ENCODE results near the gene CASR.

Gene CASR

DNA sequence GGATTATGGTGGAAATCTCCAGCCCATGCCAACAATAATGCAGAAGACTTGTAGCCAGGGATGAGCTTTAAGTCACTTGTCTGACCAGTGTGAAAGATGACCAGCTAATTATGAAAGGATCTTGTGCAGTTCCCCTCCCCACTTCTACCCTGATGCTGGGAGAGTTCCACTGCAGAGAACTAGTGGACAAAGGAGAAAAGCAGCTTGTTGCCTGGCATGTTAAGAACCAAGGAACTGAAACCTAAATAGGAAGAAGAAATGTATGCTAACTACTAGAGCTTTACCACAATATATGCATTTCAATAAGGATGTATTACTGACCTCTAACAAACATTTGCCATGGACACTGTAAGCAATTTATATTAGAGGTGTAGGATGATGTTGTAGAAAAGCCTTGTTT is 89.4 kb downstream of the CASR start (continued):
- TF ChIP-seq, protein P1, sequence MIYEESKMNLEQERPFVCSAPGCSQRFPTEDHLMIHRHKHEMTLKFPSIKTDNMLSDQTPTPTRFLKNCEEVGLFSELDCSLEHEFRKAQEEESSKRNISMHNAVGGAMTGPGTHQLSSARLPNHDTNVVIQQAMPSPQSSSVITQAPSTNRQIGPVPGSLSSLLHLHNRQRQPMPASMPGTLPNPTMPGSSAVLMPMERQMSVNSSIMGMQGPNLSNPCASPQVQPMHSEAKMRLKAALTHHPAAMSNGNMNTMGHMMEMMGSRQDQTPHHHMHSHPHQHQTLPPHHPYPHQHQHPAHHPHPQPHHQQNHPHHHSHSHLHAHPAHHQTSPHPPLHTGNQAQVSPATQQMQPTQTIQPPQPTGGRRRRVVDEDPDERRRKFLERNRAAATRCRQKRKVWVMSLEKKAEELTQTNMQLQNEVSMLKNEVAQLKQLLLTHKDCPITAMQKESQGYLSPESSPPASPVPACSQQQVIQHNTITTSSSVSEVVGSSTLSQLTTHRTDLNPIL (CRISPR knock-in tag; IDR thresholded peaks at IDR 0.05; ENCODE audit: low read depth): no peak
- TF ChIP-seq ZFP30 (CRISPR knock-in tag; IDR thresholded peaks at IDR 0.05) (no peak), OSR1 (CRISPR knock-in tag; IDR thresholded peaks at IDR 0.05) (no peak), ZNF8 (CRISPR knock-in tag; IDR thresholded peaks at IDR 0.05) (no peak), ZFP3 (CRISPR knock-in tag; IDR thresholded peaks at IDR 0.05) (no peak), PPARA (CRISPR knock-in tag; IDR thresholded peaks at IDR 0.05; ENCODE audit: borderline replicate concordance) (no peak), TCF4 (CRISPR knock-in tag; IDR thresholded peaks at IDR 0.05; ENCODE audit: borderline replicate concordance) (no peak)
- TF ChIP-seq, protein P2, sequence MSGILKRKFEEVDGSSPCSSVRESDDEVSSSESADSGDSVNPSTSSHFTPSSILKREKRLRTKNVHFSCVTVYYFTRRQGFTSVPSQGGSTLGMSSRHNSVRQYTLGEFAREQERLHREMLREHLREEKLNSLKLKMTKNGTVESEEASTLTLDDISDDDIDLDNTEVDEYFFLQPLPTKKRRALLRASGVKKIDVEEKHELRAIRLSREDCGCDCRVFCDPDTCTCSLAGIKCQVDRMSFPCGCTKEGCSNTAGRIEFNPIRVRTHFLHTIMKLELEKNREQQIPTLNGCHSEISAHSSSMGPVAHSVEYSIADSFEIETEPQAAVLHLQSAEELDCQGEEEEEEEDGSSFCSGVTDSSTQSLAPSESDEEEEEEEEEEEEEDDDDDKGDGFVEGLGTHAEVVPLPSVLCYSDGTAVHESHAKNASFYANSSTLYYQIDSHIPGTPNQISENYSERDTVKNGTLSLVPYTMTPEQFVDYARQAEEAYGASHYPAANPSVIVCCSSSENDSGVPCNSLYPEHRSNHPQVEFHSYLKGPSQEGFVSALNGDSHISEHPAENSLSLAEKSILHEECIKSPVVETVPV (CRISPR knock-in tag; IDR thresholded peaks at IDR 0.05): no peak
- TF ChIP-seq, protein P3, sequence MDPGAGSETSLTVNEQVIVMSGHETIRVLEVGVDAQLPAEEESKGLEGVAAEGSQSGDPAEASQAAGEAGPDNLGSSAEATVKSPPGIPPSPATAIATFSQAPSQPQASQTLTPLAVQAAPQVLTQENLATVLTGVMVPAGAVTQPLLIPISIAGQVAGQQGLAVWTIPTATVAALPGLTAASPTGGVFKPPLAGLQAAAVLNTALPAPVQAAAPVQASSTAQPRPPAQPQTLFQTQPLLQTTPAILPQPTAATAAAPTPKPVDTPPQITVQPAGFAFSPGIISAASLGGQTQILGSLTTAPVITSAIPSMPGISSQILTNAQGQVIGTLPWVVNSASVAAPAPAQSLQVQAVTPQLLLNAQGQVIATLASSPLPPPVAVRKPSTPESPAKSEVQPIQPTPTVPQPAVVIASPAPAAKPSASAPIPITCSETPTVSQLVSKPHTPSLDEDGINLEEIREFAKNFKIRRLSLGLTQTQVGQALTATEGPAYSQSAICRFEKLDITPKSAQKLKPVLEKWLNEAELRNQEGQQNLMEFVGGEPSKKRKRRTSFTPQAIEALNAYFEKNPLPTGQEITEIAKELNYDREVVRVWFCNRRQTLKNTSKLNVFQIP (CRISPR knock-in tag; IDR thresholded peaks at IDR 0.05; ENCODE audit: borderline replicate concordance, low read depth): no peak

DNA sequence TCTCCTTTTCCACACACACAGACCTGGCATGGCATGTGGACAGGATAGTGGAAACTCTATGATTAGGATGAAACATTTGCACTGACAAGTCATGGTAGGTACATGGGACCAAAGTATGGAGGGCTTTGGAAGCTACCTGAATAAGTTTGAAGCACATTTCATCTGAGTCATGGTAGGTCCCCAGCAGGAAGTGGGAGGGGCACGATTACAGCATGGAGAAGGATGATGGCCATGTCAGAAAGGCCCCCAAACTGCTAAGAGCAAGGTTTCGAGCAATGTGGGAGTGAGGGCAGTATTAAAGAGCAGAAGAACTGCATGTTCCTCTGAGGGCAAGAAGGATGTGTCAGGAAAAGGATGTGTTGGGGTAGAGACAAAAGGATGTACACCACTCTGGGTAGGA is 90.0 kb downstream of the CASR start:
- ATAC-seq: no peak
- no peak for TF ChIP-seq OSR1 (CRISPR knock-in tag; IDR thresholded peaks at IDR 0.05)
- TF ChIP-seq, protein P2 (CRISPR knock-in tag; IDR thresholded peaks at IDR 0.05): no peak
- TF ChIP-seq ZNF8 (CRISPR knock-in tag; IDR thresholded peaks at IDR 0.05): no peak
- TF ChIP-seq ISL1 (CRISPR knock-in tag; IDR thresholded peaks at IDR 0.05): no peak
- no peak for TF ChIP-seq ESRRG (CRISPR knock-in tag; IDR thresholded peaks at IDR 0.05)
- no peak for TF ChIP-seq GLIS3 (CRISPR knock-in tag; IDR thresholded peaks at IDR 0.05)
- TF ChIP-seq PPARA (CRISPR knock-in tag; IDR thresholded peaks at IDR 0.05; ENCODE audit: borderline replicate concordance): no peak
- TF ChIP-seq TCF4 (CRISPR knock-in tag; IDR thresholded peaks at IDR 0.05; ENCODE audit: borderline replicate concordance): no peak
- no peak for TF ChIP-seq RARB (CRISPR knock-in tag; IDR thresholded peaks at IDR 0.05)
- no peak for TF ChIP-seq ZC3H10 (CRISPR knock-in tag; IDR thresholded peaks at IDR 0.05)
- no peak for TF ChIP-seq ZFP3 (CRISPR knock-in tag; IDR thresholded peaks at IDR 0.05)
- no peak for TF ChIP-seq SNAI2 (CRISPR knock-in tag; IDR thresholded peaks at IDR 0.05)
- TF ChIP-seq ZNF565 (CRISPR knock-in tag; conservative IDR thresholded peaks at IDR 0.05; ENCODE audit: low read depth): no peak
- TF ChIP-seq, protein P1 (CRISPR knock-in tag; IDR thresholded peaks at IDR 0.05; ENCODE audit: low read depth): no peak
- no peak for TF ChIP-seq ZNF70 (CRISPR knock-in tag; IDR thresholded peaks at IDR 0.05)
- TF ChIP-seq, protein P4, sequence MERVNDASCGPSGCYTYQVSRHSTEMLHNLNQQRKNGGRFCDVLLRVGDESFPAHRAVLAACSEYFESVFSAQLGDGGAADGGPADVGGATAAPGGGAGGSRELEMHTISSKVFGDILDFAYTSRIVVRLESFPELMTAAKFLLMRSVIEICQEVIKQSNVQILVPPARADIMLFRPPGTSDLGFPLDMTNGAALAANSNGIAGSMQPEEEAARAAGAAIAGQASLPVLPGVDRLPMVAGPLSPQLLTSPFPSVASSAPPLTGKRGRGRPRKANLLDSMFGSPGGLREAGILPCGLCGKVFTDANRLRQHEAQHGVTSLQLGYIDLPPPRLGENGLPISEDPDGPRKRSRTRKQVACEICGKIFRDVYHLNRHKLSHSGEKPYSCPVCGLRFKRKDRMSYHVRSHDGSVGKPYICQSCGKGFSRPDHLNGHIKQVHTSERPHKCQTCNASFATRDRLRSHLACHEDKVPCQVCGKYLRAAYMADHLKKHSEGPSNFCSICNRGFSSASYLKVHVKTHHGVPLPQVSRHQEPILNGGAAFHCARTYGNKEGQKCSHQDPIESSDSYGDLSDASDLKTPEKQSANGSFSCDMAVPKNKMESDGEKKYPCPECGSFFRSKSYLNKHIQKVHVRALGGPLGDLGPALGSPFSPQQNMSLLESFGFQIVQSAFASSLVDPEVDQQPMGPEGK (CRISPR knock-in tag; IDR thresholded peaks at IDR 0.05; ENCODE audit: borderline replicate concordance): no peak
- TF ChIP-seq CSDC2 (CRISPR knock-in tag; IDR thresholded peaks at IDR 0.05): no peak
- TF ChIP-seq, protein P3 (CRISPR knock-in tag; IDR thresholded peaks at IDR 0.05; ENCODE audit: borderline replicate concordance, low read depth): no peak
- TF ChIP-seq, protein P5, sequence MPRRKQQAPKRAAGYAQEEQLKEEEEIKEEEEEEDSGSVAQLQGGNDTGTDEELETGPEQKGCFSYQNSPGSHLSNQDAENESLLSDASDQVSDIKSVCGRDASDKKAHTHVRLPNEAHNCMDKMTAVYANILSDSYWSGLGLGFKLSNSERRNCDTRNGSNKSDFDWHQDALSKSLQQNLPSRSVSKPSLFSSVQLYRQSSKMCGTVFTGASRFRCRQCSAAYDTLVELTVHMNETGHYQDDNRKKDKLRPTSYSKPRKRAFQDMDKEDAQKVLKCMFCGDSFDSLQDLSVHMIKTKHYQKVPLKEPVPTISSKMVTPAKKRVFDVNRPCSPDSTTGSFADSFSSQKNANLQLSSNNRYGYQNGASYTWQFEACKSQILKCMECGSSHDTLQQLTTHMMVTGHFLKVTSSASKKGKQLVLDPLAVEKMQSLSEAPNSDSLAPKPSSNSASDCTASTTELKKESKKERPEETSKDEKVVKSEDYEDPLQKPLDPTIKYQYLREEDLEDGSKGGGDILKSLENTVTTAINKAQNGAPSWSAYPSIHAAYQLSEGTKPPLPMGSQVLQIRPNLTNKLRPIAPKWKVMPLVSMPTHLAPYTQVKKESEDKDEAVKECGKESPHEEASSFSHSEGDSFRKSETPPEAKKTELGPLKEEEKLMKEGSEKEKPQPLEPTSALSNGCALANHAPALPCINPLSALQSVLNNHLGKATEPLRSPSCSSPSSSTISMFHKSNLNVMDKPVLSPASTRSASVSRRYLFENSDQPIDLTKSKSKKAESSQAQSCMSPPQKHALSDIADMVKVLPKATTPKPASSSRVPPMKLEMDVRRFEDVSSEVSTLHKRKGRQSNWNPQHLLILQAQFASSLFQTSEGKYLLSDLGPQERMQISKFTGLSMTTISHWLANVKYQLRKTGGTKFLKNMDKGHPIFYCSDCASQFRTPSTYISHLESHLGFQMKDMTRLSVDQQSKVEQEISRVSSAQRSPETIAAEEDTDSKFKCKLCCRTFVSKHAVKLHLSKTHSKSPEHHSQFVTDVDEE (CRISPR knock-in tag; IDR thresholded peaks at IDR 0.05): no peak
